Subcutaneous adipose tissue (tissue), 4 donors: ENCODE results near the gene OPHN1. TPM values are rescaled to one million over a fixed set of nuclear protein-coding genes. Genes with fewer than 3 reads are reported as not detected.

ENCODE experiments used
- CTCF ChIP-seq: fragments of 450-650 bp; IDR thresholded peaks from one replicate; pipeline ENCODE4 v1.5.1; 2016; ENCODE audit warnings: low read depth, mild to moderate bottlenecking, control low read depth, antibody characterized with exemption, moderate library complexity
- total RNA-seq, 4 donors: library from RNA; depleted of rRNA; stranded (reverse); fragments of >200 nt; gene quantifications; one replicate each; pipeline ENCODE4 v1.1.0, GENCODE V29; 2016

Gene OPHN1
- total RNA-seq, 4 donors from 2014 or later, result 11.4 to 29.4 (median 17.8) TPM

- no peak for TF ChIP-seq CTCF
Observed at GRCh38 chrX:68461093-68461492, 27.8 kb upstream of the OPHN1 start.

GRCh38 chrX:68455151-68455510 lies 21.8 kb upstream of the OPHN1 start:
- TF ChIP-seq CTCF, result no peak

- no peak for TF ChIP-seq CTCF
Observed at GRCh38 chrX:68454476-68455150, 21.3 kb upstream of the OPHN1 start.

DNA sequence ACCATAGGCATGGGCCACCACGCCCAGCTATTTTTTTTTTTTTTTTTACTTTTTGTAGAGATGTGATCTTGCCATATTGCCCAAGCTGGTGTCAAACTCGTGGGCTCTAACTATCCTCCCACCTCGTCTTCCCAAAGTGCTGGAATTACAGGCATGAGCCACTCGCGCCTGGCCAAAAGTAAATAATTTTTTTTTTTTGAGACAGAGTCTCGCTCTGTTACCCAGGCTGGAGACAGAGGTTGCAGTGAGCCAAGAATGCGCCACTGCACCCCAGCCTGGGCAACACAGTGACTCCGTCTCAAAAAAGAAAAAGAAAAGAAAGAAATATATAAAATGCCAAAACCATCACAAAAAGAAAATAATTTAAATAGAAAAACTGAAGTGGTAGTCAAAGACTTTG lies 18.4 kb upstream of the OPHN1 start:
- TF ChIP-seq CTCF, result no peak

DNA sequence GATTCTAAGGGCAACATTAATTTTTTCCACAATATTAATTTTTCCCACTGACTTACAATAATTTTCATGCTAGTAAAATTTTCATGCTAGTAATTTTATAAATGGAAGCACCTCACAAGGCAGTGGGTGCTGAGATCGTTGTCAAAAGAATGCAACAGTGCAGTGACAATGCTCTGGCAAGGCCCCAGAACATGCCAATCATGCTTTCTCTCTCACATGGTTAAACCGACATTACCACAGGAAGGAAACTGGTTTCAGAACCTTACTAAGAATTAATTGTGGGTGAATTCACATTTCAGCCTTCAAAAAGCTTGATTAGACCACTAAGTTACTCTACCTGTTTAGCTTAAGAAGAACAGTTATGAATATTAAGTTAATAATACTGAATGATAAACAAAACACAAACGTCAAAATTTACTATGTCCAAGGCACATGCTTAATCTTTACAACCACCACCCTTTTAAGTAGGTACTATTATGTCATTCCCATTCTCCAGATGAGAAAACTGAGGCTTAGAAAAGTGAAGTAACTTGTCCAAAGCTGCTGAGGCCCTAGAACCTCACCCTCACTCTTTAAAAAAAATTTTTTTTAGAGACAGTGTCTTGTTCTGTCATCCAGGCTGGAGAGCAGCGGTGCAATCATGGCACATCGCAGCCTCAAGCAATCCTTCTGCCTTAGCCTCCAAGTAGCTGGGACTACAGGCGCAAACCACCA lies 10.0 kb upstream of the OPHN1 start:
- TF ChIP-seq CTCF, result no peak

DNA sequence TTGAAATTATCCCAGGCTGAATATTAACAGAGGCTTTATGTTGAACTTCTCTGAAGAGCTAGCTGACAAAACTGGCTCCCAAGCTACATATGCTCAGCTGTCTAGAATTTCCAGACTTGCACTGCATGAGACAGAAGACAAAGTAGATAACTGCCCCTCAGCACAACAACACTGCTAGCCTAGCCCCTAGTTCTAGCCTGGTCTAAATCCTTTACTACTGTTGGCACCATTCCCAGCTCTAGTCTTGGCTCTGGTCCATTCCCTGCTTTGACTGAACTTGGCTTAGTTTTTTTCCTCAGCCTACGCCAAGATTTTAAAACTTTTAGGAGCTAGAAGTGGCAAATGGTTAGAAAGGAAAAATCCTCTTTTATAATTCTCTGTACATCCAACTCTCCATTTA lies 7.6 kb upstream of the OPHN1 start:
- TF ChIP-seq CTCF, result no peak

- no peak for TF ChIP-seq CTCF
Observed at GRCh38 chrX:68440442-68440841, 7.1 kb upstream of the OPHN1 start.
